ENCODE measurements around the gene IGF2BP3. TPM values are rescaled to one million over a fixed set of nuclear protein-coding genes. Genes with fewer than 3 reads are reported as not detected.

Gene IGF2BP3
- total RNA-seq, 1 donor = 2.5 TPM

DNA sequence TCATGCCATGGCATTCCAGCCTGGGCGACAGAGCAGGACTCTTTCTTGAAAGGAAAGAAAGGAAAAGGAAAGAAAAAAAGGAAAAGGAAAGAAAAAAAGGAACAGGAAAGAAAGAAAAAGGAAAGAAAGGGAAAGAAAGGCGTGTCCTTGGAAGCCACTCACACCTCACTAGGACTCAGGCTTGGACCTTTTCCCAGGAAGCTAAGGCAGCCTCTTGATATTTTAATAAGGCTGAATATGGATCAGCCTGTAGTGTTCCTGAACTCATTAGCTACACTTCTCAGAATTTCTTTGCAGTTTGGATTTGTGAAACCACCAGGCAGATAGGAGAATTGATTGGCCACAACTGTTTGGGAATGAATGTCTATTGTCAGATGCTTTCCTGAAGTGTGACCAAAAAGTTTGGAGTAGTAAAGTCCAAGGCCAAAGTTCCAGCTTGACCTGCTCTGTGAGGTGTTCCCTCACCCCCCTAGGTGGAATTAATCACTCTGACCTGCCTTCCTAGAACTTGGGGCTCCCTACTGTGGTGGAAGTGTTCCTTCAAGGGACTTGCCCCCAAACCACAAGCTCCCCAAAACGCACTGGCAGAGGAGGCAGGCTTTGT lies 178.2 kb downstream of the IGF2BP3 start:
- no peaks in the 10 kb centered on the region for H3K79me2 ChIP-seq (ENCODE audit: insufficient read depth, low read length)
- no peak overlapping the region for H3K4me2 ChIP-seq (ENCODE audit: insufficient read depth, low read length)
- H3K27me3 ChIP-seq (ENCODE audit: insufficient read depth, low read length) = no peaks in the 10 kb centered on the region
- no peaks in the 10 kb centered on the region for H3K36me3 ChIP-seq (ENCODE audit: insufficient read depth, low read length)
- no peaks in the 10 kb centered on the region for H3K9me3 ChIP-seq (ENCODE audit: low read depth, low read length)
- no peak overlapping the region for H3K4me3 ChIP-seq (ENCODE audit: insufficient read depth, low read length)
- no peaks in the 10 kb centered on the region for H4K20me1 ChIP-seq (ENCODE audit: insufficient read depth, low read length)
- no peak for DNase-seq (ENCODE audit: insufficient read length, low spot score, missing footprints)
- no peaks in the 10 kb centered on the region for H3K4me1 ChIP-seq (ENCODE audit: insufficient read depth, low read length)
- H2AFZ ChIP-seq (ENCODE audit: low read length) = no peak overlapping the region
- H3K27ac ChIP-seq (ENCODE audit: low read depth, low read length) = no peak overlapping the region
- TF ChIP-seq, protein P1, sequence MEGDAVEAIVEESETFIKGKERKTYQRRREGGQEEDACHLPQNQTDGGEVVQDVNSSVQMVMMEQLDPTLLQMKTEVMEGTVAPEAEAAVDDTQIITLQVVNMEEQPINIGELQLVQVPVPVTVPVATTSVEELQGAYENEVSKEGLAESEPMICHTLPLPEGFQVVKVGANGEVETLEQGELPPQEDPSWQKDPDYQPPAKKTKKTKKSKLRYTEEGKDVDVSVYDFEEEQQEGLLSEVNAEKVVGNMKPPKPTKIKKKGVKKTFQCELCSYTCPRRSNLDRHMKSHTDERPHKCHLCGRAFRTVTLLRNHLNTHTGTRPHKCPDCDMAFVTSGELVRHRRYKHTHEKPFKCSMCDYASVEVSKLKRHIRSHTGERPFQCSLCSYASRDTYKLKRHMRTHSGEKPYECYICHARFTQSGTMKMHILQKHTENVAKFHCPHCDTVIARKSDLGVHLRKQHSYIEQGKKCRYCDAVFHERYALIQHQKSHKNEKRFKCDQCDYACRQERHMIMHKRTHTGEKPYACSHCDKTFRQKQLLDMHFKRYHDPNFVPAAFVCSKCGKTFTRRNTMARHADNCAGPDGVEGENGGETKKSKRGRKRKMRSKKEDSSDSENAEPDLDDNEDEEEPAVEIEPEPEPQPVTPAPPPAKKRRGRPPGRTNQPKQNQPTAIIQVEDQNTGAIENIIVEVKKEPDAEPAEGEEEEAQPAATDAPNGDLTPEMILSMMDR (IDR thresholded peaks at IDR 0.05; ENCODE audit: extremely low read depth, low read depth, low read length) = no peak

DNA sequence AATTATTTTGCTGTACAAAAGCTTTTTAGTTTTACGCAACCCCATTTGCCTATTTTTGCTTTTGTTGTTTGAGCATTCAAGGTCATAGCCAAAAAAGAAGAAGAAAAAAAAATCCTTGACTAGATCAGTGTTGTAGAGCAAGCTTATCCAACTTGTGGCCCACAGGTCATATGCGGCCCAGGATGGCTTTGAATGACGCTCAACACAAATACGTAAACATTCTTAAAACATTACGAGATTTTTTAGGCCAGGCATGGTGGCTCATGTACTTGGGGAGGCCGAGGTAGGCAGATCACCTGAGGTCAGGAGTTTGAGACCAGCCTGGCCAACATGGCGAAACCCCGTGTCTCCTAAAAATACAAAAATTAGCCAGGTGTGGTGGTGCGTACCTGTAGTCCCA lies 179.3 kb downstream of the IGF2BP3 start:
- Histone ChIP-seq H3K4me1 (ENCODE audit: insufficient read depth, low read length) (no peaks in the 10 kb centered on the region), H3K4me2 (ENCODE audit: insufficient read depth, low read length) (no peak overlapping the region), H3K36me3 (ENCODE audit: insufficient read depth, low read length) (no peaks in the 10 kb centered on the region), H3K79me2 (ENCODE audit: insufficient read depth, low read length) (no peaks in the 10 kb centered on the region), H3K9me3 (ENCODE audit: low read depth, low read length) (no peaks in the 10 kb centered on the region), H3K27me3 (ENCODE audit: insufficient read depth, low read length) (no peaks in the 10 kb centered on the region), H2AFZ (ENCODE audit: low read length) (no peak overlapping the region), H3K27ac (ENCODE audit: low read depth, low read length) (no peak overlapping the region), H3K4me3 (ENCODE audit: insufficient read depth, low read length) (no peak overlapping the region), H4K20me1 (ENCODE audit: insufficient read depth, low read length) (no peaks in the 10 kb centered on the region)
- DNase-seq (ENCODE audit: insufficient read length, low spot score, missing footprints) = no peak
- TF ChIP-seq, protein P1 (IDR thresholded peaks at IDR 0.05; ENCODE audit: extremely low read depth, low read depth, low read length) = no peak

DNA sequence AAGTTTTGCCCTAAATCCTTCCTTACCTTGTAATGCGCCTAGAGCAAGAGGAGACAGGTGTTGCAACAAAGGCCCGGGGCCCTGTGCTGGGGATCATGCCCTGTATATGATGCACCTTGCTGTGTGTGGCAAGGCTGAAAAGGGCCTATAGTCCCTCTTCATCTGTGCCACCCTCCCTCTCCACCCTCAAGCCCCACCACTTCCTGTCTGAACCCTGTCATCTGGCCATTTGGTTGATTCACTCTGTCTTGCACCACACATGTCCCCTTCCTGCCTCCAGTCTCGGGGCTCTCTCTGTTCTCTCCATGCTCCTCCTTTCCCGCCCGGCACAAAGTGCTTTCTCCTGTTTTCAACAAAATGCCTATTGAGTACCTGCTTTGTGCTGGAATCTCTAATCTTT lies 182.7 kb downstream of the IGF2BP3 start:
- TF ChIP-seq, protein P1 (IDR thresholded peaks at IDR 0.05; ENCODE audit: extremely low read depth, low read depth, low read length) = no peak
- DNase-seq (ENCODE audit: insufficient read length, low spot score, missing footprints) = no peak
- no peak overlapping the region for H3K4me3 ChIP-seq (ENCODE audit: insufficient read depth, low read length)
- H2AFZ ChIP-seq (ENCODE audit: low read length) = no peak overlapping the region
- H3K27ac ChIP-seq (ENCODE audit: low read depth, low read length) = no peak overlapping the region
- no peaks in the 10 kb centered on the region for H3K27me3 ChIP-seq (ENCODE audit: insufficient read depth, low read length)
- H4K20me1 ChIP-seq (ENCODE audit: insufficient read depth, low read length) = no peaks in the 10 kb centered on the region
- H3K4me2 ChIP-seq (ENCODE audit: insufficient read depth, low read length) = no peak overlapping the region
- peaks cover 3% of the 10 kb centered on the region for H3K4me1 ChIP-seq (ENCODE audit: insufficient read depth, low read length)
- H3K36me3 ChIP-seq (ENCODE audit: insufficient read depth, low read length) = no peaks in the 10 kb centered on the region
- H3K79me2 ChIP-seq (ENCODE audit: insufficient read depth, low read length) = no peaks in the 10 kb centered on the region
- H3K9me3 ChIP-seq (ENCODE audit: low read depth, low read length) = no peaks in the 10 kb centered on the region

DNA sequence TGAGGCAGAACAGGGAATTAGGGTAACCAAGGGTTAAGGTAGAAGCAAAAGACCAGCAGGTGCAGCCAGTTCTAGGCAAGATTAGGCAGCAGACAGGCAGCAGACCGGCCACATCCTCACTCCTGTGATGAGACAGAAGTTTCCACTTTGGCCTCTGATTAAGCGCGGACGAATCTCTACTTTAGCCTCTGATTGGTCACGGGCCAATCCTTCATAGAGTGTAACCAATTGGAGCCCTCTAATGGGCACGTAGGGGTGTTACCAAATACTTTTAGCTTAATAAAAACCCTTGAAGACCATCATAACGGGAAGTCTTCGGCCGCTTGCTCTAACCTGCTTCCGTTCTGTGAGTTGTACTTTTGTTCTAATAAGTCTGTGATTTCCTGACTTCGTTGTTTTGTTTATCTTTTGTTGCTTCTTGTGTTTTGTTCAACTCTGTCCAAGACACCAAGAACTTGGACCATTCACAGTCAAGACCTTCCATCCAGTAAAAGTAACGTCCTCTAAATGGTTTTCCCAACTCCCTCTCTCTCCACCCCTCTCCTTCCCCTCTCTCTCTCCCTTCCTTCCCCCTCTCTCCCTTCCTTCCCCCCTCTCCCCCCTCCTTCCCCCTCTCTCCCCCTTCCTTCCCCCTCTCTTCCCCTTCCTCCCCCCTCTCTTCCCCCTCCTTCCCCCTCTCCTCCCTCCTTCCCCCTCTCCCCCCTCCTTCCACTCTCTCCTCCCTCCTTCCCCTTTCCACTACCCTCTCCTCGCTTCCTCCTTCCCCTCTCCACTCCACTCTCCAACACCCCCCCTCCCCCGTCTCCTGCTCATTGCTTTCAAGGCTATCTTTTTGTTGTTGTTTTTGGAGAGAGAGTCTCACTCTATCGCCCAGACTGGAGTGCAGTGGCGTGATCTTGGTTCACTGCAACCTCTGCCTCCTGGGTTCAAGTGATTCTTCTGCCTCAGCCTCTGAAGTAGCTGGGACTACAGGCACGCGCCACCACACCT lies 184.3 kb downstream of the IGF2BP3 start:
- H3K4me2 ChIP-seq (ENCODE audit: insufficient read depth, low read length) = no peak overlapping the region
- no peak overlapping the region for H3K27ac ChIP-seq (ENCODE audit: low read depth, low read length)
- peaks cover 3% of the 10 kb centered on the region for H3K4me1 ChIP-seq (ENCODE audit: insufficient read depth, low read length)
- TF ChIP-seq, protein P1 (IDR thresholded peaks at IDR 0.05; ENCODE audit: extremely low read depth, low read depth, low read length) = no peak
- H3K9me3 ChIP-seq (ENCODE audit: low read depth, low read length) = no peaks in the 10 kb centered on the region
- peak; percentile 23 for DNase-seq (ENCODE audit: insufficient read length, low spot score, missing footprints)
- no peaks in the 10 kb centered on the region for H4K20me1 ChIP-seq (ENCODE audit: insufficient read depth, low read length)
- H2AFZ ChIP-seq (ENCODE audit: low read length) = no peak overlapping the region
- no peak overlapping the region for H3K4me3 ChIP-seq (ENCODE audit: insufficient read depth, low read length)
- no peaks in the 10 kb centered on the region for H3K36me3 ChIP-seq (ENCODE audit: insufficient read depth, low read length)
- H3K27me3 ChIP-seq (ENCODE audit: insufficient read depth, low read length) = no peaks in the 10 kb centered on the region
- H3K79me2 ChIP-seq (ENCODE audit: insufficient read depth, low read length) = no peaks in the 10 kb centered on the region
